OCI-LY3 (cell line): ENCODE results near the gene NUDCD3.

Source experiments
- H2AFZ ChIP-seq: fragments of 200-600, 300-600 bp; shearing (Covaris generic); 2 replicates; pipeline ENCODE4 v1.6.0; 2014; ENCODE audit warnings: antibody characterized with exemption, low read depth, low read length
- H3K27ac ChIP-seq: fragments of 200-600, 300-600 bp; sonication (generic); 2 replicates; pipeline ENCODE4 v1.5.1; 2014; ENCODE audit warnings: mild to moderate bottlenecking, low read length, moderate library complexity, mixed read lengths
- H3K27me3 ChIP-seq: fragments of 200-600, 300-600 bp; sonication (generic); 2 replicates; pipeline ENCODE4 v1.6.1; 2014; ENCODE audit warnings: low read depth, low read length, mixed read lengths
- H3K36me3 ChIP-seq: fragments of 200-600, 300-600 bp; sonication (generic); replicated peaks from 2 replicates; pipeline ENCODE3; 2014; ENCODE audit warnings: low read depth, low read length, mixed read lengths
- H3K4me1 ChIP-seq: fragments of 300-600, 200-600 bp; sonication (generic); 2 replicates; pipeline ENCODE4 v1.6.1; 2014; ENCODE audit warnings: low read length, mixed read lengths
- H3K4me2 ChIP-seq: fragments of 200-600, 300-600 bp; sonication (generic); 2 replicates; pipeline ENCODE4 v1.6.1; 2014; ENCODE audit warnings: low read length, mixed read lengths
- H3K4me3 ChIP-seq: fragments of 300-600, 200-600 bp; sonication (generic); 2 replicates; pipeline ENCODE4 v1.5.1; 2014; ENCODE audit warnings: antibody characterized with exemption, mild to moderate bottlenecking, low read length, moderate library complexity
- H3K79me2 ChIP-seq: fragments of 300-600, 200-600 bp; shearing (Covaris generic); 2 replicates; pipeline ENCODE4 v1.6.1; 2014; ENCODE audit warnings: mild to moderate bottlenecking, low read length, mixed read lengths
- H3K9ac ChIP-seq: fragments of 300-600, 200-600 bp; shearing (Covaris generic); 2 replicates; pipeline ENCODE4 v1.6.0; 2014; ENCODE audit warnings: mild to moderate bottlenecking, low read length, moderate library complexity
- H3K9me3 ChIP-seq: fragments of 200-600, 300-600 bp; shearing (Covaris generic); 2 replicates; pipeline ENCODE4 v1.6.1; 2014; ENCODE audit warnings: low read length, mixed read lengths; ENCODE audit not compliant: insufficient read depth
- H4K20me1 ChIP-seq: fragments of 200-600, 300-600 bp; sonication (generic); 2 replicates; pipeline ENCODE4 v1.6.1; 2016; ENCODE audit warnings: low read length, mixed read lengths; ENCODE audit not compliant: insufficient read depth
- CTCF ChIP-seq: fragments of 200-600, 300-600 bp; sonication (generic); IDR thresholded peaks from 2 replicates; pipeline ENCODE4 v1.5.1; 2014; ENCODE audit warnings: antibody characterized with exemption, low read length, low read depth
- EZH2phosphoT487 ChIP-seq: fragments of 200-600 bp; shearing (Covaris generic); IDR thresholded peaks from 2 replicates; pipeline ENCODE4 v1.6.1; 2018; ENCODE audit warnings: antibody characterized with exemption, mixed run types, low read depth

Gene NUDCD3

GRCh38 chr7:44394636-44395035 lies 95.8 kb downstream of the NUDCD3 start:
- H4K20me1 ChIP-seq, result peaks cover 14% of the 10 kb centered on the region; the same call in 1 of the 2 replicates
- TF ChIP-seq CTCF (no peak), EZH2phosphoT487 (no peak)

GRCh38 chr7:44394112-44394447 lies 96.4 kb downstream of the NUDCD3 start:
- Histone ChIP-seq H3K4me3 (no peak overlapping the region), H3K4me2 (no peak overlapping the region), H3K4me1 (peaks cover 8% of the 10 kb centered on the region), H4K20me1 (0 out of 2 replicates have a peak, but pooled peaks cover 8% of the 10 kb centered on the region), H3K79me2 (0 out of 2 replicates have a peak, but pooled peaks cover 3% of the 10 kb centered on the region), H3K27me3 (no peaks in the 10 kb centered on the region), H3K27ac (no peak overlapping the region), H2AFZ (no peak overlapping the region), H3K9ac (no peak overlapping the region), H3K36me3 (peaks cover 11% of the 10 kb centered on the region), H3K9me3 (no peaks in the 10 kb centered on the region)
- TF ChIP-seq EZH2phosphoT487 (no peak), CTCF (no peak)

More at GRCh38 chr7:44394636-44395035, 95.8 kb downstream of the NUDCD3 start:
- H2AFZ ChIP-seq, result no peak overlapping the region
- no peak overlapping the region for H3K27ac ChIP-seq
- H3K4me2 ChIP-seq, result no peak overlapping the region
- H3K9me3 ChIP-seq, result no peaks in the 10 kb centered on the region
- H3K27me3 ChIP-seq, result no peaks in the 10 kb centered on the region
- H3K79me2 ChIP-seq, result 0 out of 2 replicates have a peak, but pooled peaks cover 3% of the 10 kb centered on the region
- no peak overlapping the region for H3K9ac ChIP-seq
- peaks cover 11% of the 10 kb centered on the region for H3K36me3 ChIP-seq
- no peak overlapping the region for H3K4me3 ChIP-seq
- H3K4me1 ChIP-seq, result peaks cover 8% of the 10 kb centered on the region

GRCh38 chr7:44393238-44394111 lies 97.0 kb downstream of the NUDCD3 start:
- Histone ChIP-seq H4K20me1 (0 out of 2 replicates have a peak, but pooled peaks cover 5% of the 10 kb centered on the region), H3K27ac (no peak overlapping the region), H3K79me2 (0 out of 2 replicates have a peak, but pooled peaks cover 3% of the 10 kb centered on the region), H3K9me3 (no peaks in the 10 kb centered on the region), H3K4me2 (no peak overlapping the region), H3K4me3 (no peak overlapping the region), H3K36me3 (peaks cover 9% of the 10 kb centered on the region), H3K4me1 (peaks cover 8% of the 10 kb centered on the region), H3K9ac (no peak overlapping the region), H3K27me3 (no peaks in the 10 kb centered on the region), H2AFZ (no peak overlapping the region)
- TF ChIP-seq EZH2phosphoT487, result no peak
- no peak for TF ChIP-seq CTCF

- H3K36me3 ChIP-seq, result peaks cover 4% of the 10 kb centered on the region
- H4K20me1 ChIP-seq, result no peaks in the 10 kb centered on the region
- H3K27ac ChIP-seq, result no peak overlapping the region
- TF ChIP-seq EZH2phosphoT487 (no peak), CTCF (no peak)
- no peaks in the 10 kb centered on the region for H3K9me3 ChIP-seq
- no peak overlapping the region for H3K9ac ChIP-seq
- H2AFZ ChIP-seq, result no peak overlapping the region
- no peak overlapping the region for H3K4me2 ChIP-seq
- no peak overlapping the region for H3K4me3 ChIP-seq
- H3K27me3 ChIP-seq, result no peaks in the 10 kb centered on the region
- 0 out of 2 replicates have a peak, but pooled peaks cover 3% of the 10 kb centered on the region for H3K79me2 ChIP-seq
- peaks cover 8% of the 10 kb centered on the region for H3K4me1 ChIP-seq
Observed at GRCh38 chr7:44392618-44393010, 97.8 kb downstream of the NUDCD3 start.
